ENCODE measurements around the gene NUP210.

DNA sequence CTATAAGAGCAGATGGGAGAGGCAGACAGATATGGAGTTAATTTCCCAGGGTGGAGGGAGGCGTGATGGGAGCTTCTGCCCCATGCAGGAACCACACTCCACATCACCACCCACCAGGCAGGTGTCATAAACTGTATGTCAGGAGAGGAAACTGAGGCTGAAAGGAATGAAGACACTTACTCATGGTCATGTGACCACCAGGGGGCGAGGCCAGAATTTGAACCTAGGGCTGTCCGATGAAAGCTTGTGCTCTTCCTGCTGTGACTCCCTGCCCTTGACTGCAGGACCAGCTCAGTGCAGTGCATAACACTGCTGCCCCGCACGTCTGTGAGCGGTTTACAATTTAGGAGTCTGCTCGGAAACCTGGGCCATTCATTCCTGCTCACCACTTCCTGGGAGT lies 28.8 kb downstream of the NUP210 start:
- TF ChIP-seq, protein P1, sequence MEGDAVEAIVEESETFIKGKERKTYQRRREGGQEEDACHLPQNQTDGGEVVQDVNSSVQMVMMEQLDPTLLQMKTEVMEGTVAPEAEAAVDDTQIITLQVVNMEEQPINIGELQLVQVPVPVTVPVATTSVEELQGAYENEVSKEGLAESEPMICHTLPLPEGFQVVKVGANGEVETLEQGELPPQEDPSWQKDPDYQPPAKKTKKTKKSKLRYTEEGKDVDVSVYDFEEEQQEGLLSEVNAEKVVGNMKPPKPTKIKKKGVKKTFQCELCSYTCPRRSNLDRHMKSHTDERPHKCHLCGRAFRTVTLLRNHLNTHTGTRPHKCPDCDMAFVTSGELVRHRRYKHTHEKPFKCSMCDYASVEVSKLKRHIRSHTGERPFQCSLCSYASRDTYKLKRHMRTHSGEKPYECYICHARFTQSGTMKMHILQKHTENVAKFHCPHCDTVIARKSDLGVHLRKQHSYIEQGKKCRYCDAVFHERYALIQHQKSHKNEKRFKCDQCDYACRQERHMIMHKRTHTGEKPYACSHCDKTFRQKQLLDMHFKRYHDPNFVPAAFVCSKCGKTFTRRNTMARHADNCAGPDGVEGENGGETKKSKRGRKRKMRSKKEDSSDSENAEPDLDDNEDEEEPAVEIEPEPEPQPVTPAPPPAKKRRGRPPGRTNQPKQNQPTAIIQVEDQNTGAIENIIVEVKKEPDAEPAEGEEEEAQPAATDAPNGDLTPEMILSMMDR (IDR thresholded peaks at IDR 0.05; ENCODE audit: poor library complexity) = no peak
- TF ChIP-seq EZH2 (IDR thresholded peaks at IDR 0.05; ENCODE audit: borderline replicate concordance) (no peak), EZH2phosphoT487 (IDR thresholded peaks at IDR 0.05; ENCODE audit: low read depth, severe bottlenecking, unreplicated experiment) (no peak)
